Measurements from ENCODE around the gene MPHOSPH10.

DNA sequence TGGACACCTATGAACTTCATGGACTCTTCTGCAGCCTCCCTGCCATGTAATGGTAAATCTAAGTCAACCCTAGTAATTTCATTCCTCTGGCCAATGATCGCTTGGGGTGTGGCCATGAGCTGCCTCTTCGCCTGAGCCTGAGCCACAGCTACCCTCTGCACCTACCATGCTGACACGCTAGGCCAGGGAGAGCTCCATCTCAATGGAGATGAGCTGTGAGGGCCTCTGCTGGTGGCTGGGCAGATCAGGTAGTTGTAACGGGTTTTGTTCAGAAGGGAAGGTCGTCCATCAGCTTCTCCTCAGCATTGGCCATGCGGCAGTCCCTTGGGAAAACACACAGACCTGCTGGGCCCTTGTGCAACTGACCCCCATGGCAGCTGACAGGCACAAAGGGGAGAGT is 24.4 kb downstream of the MPHOSPH10 start:
- no peak for TF ChIP-seq POLR2AphosphoS5 (IDR thresholded peaks at IDR 0.05; ENCODE audit: low read depth, low read length)
- no peak for TF ChIP-seq POLR2A (IDR thresholded peaks at IDR 0.05; ENCODE audit: low read depth, low read length)

Data from GM12891 (cell line).